GM19238 (cell line): ENCODE results near the gene GCH1.
"Not testable (repeated sequence)": the region's sequence is repeated elsewhere in the genome, so short reads cannot be mapped to it uniquely, and the experiment has no call there.

Source experiments
- DNase-seq: peaks from one replicate; pipeline ENCODE4 v3.0.0; 2011; ENCODE audit warnings: low spot score; ENCODE audit not compliant: insufficient read length

Gene GCH1

DNA sequence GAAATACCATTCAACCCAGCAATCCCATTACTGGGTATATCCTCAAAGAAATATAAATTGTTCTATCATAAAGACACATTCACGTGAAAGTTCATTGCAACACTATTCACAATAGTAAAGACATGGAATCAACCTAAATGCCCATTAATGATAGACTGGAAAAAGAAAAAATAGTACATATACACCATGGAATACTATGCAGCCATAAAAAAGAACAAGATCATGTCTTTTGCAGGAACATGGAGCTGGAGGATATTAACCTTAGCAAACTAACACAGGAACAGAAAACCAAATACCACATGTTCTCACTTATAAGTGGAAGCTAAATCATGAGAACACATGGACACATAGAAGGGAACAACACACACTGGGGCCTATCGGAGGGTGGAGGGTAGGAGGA lies 101.1 kb downstream of the GCH1 start:
- not testable (repeated sequence) for DNase-seq

DNA sequence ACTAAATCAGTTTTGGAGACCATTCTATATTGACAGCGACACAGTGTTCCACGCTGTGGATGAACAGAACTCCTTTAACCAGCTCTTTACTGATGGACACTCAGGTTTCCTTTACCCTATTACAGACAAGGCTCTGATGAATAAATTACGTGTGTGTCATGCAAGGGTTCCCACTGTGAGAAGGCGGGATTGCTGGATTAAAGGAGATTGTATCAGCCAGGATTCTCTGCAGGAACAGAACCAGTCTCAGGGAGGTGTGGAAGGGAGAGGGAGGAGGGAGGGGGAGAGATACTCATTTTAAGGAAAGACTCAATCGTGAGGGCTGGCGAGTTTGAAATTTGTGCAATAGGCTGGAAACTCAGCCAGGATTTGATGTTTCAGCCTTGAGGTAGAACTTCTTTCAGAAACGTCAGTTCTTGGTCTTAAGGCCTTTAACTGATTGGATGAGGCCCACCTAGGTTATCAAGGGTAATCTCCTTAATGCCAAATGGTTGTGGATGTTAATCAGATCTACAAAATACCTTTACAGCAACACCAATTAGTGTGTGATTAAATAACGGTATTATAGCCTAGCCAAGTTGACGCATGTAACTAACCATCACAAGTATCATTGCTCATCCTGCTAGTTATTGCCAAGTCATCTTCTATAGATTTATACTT lies 104.0 kb downstream of the GCH1 start:
- no peak for DNase-seq

DNA sequence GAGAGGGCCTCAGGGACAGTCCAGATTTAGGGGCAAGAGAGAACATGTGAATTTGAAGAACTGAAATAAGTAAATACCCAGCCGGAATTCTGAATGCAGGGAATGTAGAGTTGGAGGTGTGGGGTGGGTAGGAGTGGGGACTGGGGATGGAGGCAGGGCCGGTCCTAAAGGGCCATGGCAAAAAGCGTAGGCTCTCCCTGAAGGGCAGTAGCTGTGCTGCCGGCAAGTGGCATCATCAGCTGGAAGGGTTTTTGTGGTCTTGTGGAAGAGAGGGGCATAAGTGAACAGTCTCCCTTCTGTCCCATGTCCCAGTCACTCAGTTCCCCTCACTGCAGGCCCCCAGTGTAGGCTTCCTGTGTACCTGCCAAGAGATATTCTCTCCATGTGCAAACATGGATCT lies 104.6 kb downstream of the GCH1 start:
- DNase-seq = no peak

DNA sequence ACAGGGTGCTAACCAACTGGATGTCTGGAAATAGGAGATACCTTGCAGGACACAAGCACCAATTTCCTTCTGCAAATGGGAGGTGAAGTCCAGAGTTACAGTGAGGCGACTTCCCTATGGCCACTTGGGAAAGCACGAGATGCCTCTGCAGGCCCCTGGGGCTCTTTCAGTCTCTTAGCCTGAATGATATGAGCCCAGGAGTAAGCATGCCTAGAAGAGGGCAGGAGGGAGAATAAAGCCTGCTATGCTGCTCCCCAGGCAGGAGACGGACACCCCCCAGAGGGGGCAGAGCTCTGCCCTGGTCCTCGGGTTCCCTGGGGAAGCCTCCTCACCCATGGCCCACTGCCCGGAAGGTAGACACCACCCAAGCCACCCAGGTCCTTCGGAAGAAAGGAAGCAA lies 105.1 kb downstream of the GCH1 start:
- no peak for DNase-seq

DNA sequence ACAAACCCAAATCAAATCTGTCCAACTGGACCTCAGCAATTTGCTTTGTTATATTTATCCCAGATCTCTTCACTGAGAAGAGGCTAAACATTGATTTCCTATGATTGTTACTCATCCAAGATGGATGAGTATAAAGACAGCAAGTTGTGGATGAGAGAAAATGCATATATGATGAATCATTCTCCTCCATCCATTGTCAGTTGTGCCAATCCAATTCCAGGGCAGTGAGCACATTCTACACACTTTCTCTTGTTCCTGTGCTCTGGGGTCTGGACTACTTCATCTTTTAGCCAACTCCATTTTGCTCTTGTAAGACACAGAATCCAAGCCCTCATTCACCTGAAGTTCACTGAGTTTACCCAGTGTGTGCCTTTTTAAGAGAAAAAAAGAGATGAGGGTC lies 105.7 kb downstream of the GCH1 start:
- DNase-seq = no peak

DNA sequence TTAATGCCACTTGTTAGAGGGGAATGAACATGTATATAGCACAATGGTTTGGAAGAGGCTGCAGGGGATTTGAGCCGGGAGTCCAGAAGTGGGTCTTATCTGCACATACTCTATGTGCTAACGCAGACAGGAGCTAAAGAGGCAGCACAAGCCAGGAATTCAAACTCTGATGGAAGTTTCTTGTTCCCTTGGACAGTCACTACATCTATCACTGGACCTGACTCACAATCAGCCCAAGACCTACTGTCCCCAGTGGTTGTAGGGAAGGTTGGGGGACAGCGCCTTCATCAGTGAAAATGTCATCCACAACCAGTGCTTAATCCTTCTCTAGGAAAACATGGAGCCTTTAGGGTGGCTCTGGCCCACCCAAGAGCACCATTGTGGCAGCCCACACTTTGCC lies 107.8 kb downstream of the GCH1 start:
- DNase-seq = no peak

DNA sequence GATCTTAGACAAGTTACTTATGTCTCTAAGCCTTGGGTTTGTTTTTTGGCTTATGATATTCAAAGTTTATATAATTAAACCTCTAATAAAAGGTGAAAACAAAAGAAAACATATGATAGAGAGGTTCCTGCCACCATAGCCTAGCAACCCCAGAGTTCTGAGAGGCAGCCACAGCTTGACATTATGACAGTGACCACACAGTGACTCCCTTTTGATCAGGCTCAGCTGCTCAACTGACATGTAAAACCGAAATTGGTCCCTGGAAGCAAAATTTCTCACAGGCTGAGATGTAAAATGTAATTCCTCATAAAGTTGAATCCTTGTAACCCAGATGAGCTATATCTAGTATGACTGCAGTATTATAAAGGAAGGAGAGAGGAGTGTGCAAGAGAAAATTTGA lies 108.5 kb downstream of the GCH1 start:
- DNase-seq = no peak

DNA sequence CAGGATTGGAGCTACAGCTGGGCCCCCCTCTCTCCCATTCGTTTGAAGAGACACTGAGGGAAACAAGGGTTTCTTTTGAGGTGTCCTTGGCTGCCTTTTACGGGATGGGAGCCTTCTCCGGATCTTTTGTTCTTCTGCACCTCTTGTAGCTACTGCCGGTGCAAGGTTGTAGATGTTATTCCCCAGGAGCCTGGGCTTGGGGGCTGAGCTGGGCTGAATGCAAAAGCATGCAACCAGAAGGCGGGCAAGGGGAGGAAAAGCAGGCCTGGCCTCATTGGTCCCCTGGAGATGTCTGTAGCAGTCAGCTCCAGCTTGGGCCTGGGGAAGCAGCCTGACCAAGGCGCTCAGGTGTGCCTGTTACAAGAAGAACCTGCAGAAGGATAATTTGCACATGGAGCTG lies 110.3 kb downstream of the GCH1 start:
- DNase-seq = no peak
